Left ventricle myocardium inferior (tissue), 1 donor: ENCODE measurements around the gene RCVRN. TPM values are rescaled to one million over a fixed set of nuclear protein-coding genes. Genes with fewer than 3 reads are reported as not detected.

ENCODE experiments used
- DNase-seq: peaks from one replicate; pipeline ENCODE4 v3.0.0-alpha.2; 2020
- H3K27ac ChIP-seq: fragments of 200-600 bp; replicated peaks from 2 replicates; pipeline ENCODE4 v1.8.0; 2021
- H3K27me3 ChIP-seq: fragments of 200-600 bp; 2 replicates; pipeline ENCODE4 v1.8.0; 2021; ENCODE audit warnings: low read depth
- H3K36me3 ChIP-seq: fragments of 200-600 bp; 2 replicates; pipeline ENCODE4 v1.8.0; 2021
- H3K4me1 ChIP-seq: fragments of 200-600 bp; 2 replicates; pipeline ENCODE4 v1.8.0; 2021
- H3K4me3 ChIP-seq: fragments of 200-600 bp; 2 replicates; pipeline ENCODE4 v1.8.0; 2021; ENCODE audit warnings: mild to moderate bottlenecking, moderate library complexity
- H3K9me3 ChIP-seq: fragments of 200-600 bp; replicated peaks from 2 replicates; pipeline ENCODE4 v1.8.0; 2021
- intact Hi-C: fragments of 100-400 bp; cut with micrococcal nuclease; formaldehyde crosslinking; loops from one replicate; pipeline ENCODE4 v1.11.0; 2022
- total RNA-seq: library from RNA; stranded (reverse); fragmentation: NEBNext Ultra II Directional; extraction: Animal tissue kit (Norgen Biotek cat#: 25700); gene quantifications from one replicate; pipeline ENCODE4 v1.2.1, GENCODE V29; 2021
- TF ChIP-seq, protein P1 (sequence below): fragments of 200-600 bp; IDR thresholded peaks from 2 replicates; pipeline ENCODE4 v1.8.0; 2021; ENCODE audit warnings: antibody characterized with exemption, mild to moderate bottlenecking, borderline replicate concordance
- donor health status: DM: no; HTN: yes; CAD: no; lungs with severe emphysema.

The RCVRN gene
- total RNA-seq, 1 donor from 2014 or later: 0.47 TPM

- H3K4me1 ChIP-seq: peaks cover 3% of the 10 kb centered on the region
- H3K9me3 ChIP-seq: no peaks in the 10 kb centered on the region
- H3K36me3 ChIP-seq: no peaks in the 10 kb centered on the region
- H3K4me3 ChIP-seq: no peak overlapping the region
- intact Hi-C loops: no loop called here
- TF ChIP-seq, protein P1, sequence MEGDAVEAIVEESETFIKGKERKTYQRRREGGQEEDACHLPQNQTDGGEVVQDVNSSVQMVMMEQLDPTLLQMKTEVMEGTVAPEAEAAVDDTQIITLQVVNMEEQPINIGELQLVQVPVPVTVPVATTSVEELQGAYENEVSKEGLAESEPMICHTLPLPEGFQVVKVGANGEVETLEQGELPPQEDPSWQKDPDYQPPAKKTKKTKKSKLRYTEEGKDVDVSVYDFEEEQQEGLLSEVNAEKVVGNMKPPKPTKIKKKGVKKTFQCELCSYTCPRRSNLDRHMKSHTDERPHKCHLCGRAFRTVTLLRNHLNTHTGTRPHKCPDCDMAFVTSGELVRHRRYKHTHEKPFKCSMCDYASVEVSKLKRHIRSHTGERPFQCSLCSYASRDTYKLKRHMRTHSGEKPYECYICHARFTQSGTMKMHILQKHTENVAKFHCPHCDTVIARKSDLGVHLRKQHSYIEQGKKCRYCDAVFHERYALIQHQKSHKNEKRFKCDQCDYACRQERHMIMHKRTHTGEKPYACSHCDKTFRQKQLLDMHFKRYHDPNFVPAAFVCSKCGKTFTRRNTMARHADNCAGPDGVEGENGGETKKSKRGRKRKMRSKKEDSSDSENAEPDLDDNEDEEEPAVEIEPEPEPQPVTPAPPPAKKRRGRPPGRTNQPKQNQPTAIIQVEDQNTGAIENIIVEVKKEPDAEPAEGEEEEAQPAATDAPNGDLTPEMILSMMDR: no peak
- H3K27me3 ChIP-seq: peaks cover 15% of the 10 kb centered on the region
- no peak overlapping the region for H3K27ac ChIP-seq
- no peak for DNase-seq
These were observed 3.6 kb upstream of the RCVRN start for GRCh38 chr17:9908649-9909042.

GRCh38 chr17:9907883-9908648, 3.0 kb upstream of the RCVRN start:
- Histone ChIP-seq H3K27ac (no peak overlapping the region), H3K4me3 (no peak overlapping the region), H3K36me3 (no peaks in the 10 kb centered on the region), H3K27me3 (peaks cover 20% of the 10 kb centered on the region), H3K9me3 (no peaks in the 10 kb centered on the region), H3K4me1 (peaks cover 3% of the 10 kb centered on the region)
- no peak for DNase-seq
- TF ChIP-seq, protein P1: no peak
- intact Hi-C loops: no loop called here

- DNase-seq: no peak
- H3K27ac ChIP-seq: no peak overlapping the region
- TF ChIP-seq, protein P1: no peak
- no peaks in the 10 kb centered on the region for H3K9me3 ChIP-seq
- peaks cover 22% of the 10 kb centered on the region for H3K27me3 ChIP-seq
- peaks cover 3% of the 10 kb centered on the region for H3K4me1 ChIP-seq
- no peak overlapping the region for H3K4me3 ChIP-seq
- H3K36me3 ChIP-seq: no peaks in the 10 kb centered on the region
- intact Hi-C loops: no loop called here
These were observed 2.1 kb upstream of the RCVRN start for GRCh38 chr17:9907131-9907530.

GRCh38 chr17:9906616-9907015, 1.5 kb upstream of the RCVRN start:
- Histone ChIP-seq H3K27me3 (peaks cover 22% of the 10 kb centered on the region), H3K27ac (no peak overlapping the region), H3K4me1 (peaks cover 3% of the 10 kb centered on the region), H3K36me3 (no peaks in the 10 kb centered on the region), H3K4me3 (no peak overlapping the region), H3K9me3 (no peaks in the 10 kb centered on the region)
- no peak for DNase-seq
- intact Hi-C loops: no loop called here
- TF ChIP-seq, protein P1: no peak

- DNase-seq: peak; percentile 49
- intact Hi-C loops: no loop called here
These were observed 831 bp upstream of the RCVRN start for GRCh38 chr17:9905902-9906301.

More at GRCh38 chr17:9905902-9906301, 831 bp upstream of the RCVRN start:
- Histone ChIP-seq H3K27ac (no peak overlapping the region), H3K4me1 (peaks cover 3% of the 10 kb centered on the region), H3K36me3 (no peaks in the 10 kb centered on the region), H3K9me3 (no peaks in the 10 kb centered on the region), H3K4me3 (no peak overlapping the region), H3K27me3 (peaks cover 22% of the 10 kb centered on the region)
- TF ChIP-seq, protein P1: peak; percentile 66
